SW 1271 (cell line): Measurements from ENCODE around the gene PPP1R3F.

Experiments
- DNase-seq, 2 experiments: peaks; one replicate each; lab custom pipeline; 2025; lab: John Stamatoyannopoulos, UW

The PPP1R3F gene, protein sequence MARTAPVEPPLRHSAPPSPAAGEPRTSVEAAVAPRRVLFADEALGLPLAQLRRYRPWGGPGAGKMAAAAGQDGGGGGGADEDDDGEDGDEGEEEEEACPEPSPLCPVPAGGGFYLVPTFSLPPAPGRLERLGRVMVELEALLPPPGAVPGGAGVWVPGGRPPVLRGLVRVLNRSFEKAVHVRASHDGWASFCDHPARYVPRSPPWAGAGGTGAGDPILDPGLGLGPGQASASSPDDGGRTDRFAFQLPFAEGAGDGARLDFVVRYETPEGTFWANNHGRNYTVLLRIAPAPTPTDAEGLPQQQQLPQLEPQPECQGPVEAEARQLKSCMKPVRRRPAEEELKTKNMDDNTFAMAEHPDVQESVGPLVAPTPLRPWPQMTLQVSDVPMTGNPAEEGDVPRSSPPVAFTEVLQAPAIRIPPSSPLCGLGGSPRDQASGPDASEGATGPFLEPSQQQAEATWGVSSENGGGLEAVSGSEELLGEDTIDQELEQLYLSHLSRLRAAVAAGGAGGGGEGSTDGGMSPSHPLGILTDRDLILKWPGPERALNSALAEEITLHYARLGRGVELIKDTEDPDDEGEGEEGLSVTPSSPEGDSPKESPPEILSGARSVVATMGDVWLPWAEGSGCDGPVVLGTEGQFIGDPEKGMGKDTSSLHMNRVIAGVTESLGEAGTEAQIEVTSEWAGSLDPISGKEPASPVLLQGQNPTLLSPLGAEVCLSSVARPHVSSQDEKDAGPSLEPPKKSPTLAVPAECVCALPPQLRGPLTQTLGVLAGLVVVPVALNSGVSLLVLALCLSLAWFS

GRCh38 chrX:49269767-49270248 is at the start of gene PPP1R3F:
PPP1R3F (plus strand) TSS chrX:49269793; CDS start chrX:49269870, 77 bp downstream.
- no peak for DNase-seq

GRCh38 chrX:49220100-49220499 is 49.5 kb upstream of the PPP1R3F start:
- DNase-seq = no peak

DNA sequence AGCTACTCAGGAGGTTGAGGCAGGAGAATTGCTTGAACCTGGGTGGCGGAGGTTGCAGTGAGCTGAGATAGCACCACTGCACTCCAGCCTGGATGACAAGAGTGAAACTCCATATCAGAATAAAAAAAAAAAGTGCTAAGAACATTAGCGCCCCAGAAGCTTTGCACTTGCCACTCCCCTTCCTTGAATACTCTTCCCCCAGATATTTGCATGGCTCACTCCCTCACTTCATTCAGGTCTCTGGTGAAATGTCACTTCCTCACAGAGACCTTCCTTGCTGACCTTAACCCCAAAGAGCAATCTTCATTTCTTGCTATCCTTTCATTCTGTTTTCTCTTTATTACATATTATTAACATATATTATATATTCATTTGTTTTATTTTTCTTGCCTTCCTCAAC is 47.7 kb upstream of the PPP1R3F start:
- no peak for DNase-seq

- no peak for DNase-seq
These were observed 43.7 kb upstream of the PPP1R3F start for GRCh38 chrX:49225858-49226257.

DNA sequence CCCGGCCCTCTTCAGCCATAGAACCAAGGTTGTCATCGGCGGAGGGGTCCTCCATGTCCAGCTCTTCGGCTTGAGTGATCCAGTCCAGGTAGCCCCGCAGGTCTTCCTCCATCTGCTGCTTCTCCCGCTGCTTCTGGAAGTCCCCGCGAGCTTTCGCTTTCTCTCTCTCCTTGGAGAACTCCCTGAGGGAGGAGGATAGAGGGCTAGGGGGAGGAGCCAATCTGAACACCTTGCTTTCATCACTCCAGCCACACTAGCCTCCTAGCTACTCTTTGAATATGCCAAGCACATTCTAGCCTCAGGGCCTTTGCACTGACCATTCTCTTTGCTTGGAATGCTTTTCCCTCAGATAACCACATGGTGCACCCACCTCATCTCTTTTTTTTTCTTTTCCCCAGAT is 42.6 kb upstream of the PPP1R3F start:
- DNase-seq = no peak

GRCh38 chrX:49227726-49228125 is 41.9 kb upstream of the PPP1R3F start:
- no peak for DNase-seq

DNA sequence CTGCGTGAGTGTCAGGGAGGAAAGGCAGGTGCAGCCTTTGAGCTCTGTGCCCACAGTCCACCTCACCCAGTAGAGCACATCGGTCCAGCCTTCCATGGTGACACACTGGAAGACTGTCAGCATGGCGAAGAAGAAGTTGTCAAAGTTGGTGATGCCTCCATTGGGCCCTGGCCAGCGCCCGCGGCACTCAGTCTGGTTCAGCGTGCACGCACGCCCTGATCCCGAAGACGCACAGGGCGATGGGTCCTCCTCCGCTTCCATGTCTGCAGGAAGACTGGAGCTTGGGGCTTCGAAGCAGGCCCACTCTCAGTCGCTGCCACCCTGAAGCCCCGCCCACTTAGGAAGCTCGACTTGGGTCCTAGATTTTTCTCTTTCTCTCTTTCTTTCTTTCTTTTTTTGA is 41.4 kb upstream of the PPP1R3F start:
- no peak for DNase-seq

DNA sequence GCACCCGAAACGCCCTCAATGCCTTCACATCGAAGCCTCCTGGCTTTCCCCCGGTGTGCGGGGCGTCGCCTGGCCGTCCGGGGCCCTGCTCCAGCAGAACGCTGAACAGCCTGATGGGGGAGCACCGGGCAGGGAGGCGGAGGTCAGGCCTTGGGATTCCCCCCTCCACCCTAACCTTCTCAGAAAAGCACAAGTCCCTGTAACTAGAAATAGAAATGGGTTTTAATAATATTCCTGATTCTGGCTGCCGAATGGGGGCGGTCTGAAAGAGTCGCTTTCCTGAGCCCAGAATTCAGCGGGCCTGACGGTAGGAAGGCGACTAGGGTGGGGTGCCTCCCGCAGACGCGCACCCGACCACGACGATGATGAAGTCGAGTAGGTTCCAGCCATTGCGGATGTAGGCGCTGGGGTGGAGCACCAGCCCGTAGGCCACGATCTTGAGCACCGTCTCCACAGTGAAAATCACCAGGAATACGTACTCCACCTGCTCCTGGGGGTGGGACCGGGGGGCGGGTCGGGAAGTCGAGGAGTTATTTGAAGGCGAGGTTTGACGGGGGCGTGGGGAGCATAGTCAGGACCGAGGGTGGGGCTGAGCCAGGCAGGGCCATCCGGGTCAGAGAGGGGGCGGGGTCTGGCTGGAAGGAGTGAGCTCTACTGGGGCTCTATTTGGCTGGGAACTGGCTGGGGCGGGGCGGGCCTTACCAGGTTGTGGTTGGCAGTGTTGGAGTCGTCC is 38.9 kb upstream of the PPP1R3F start:
- no peak for DNase-seq

DNA sequence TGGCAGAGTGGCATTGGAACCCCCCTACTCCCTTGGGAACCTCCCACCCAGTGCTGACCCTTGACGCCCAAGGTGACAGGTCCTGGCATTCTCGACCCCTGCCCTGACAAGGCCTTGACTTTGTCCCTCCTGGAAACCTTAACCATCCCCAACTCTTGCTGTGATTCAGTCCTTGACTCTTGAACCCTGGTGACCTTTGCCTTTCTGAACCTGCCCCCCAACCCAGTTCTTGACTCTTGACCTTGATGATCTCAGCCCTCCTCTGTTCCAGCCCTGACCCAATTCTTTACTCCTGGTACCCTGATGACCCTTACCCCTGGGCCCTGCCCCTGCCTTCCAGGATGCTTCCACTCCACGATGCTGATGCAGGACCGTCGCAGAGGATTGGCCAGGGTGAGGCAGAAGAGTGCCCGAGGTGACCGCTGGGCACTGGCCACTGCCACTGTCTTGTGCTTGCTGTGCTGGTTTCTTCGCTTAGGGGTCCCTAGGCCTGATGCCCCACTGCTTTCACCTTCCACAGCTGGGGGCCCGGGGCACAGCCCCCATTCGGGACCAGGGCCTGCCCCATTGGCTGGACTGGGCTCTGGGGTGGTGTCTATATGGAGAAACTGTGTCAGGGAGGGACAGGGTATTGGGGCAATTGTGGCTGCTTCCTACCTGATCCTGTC is 38.1 kb upstream of the PPP1R3F start:
- no peak for DNase-seq

- no peak for DNase-seq
These were observed 37.1 kb upstream of the PPP1R3F start for GRCh38 chrX:49232525-49232924.

GRCh38 chrX:49233176-49233575 is 36.4 kb upstream of the PPP1R3F start, which contains the start of gene CACNA1F:
CACNA1F (minus strand) TSS chrX:49233340; CDS start chrX:49233309, 31 bp downstream.
- DNase-seq = no peak

- DNase-seq = no peak
These were observed 35.6 kb upstream of the PPP1R3F start for GRCh38 chrX:49233887-49234555.

GRCh38 chrX:49237060-49237459 is 32.5 kb upstream of the PPP1R3F start:
- DNase-seq = no peak

GRCh38 chrX:49238735-49239134 is 30.9 kb upstream of the PPP1R3F start:
- no peak for DNase-seq

GRCh38 chrX:49242545-49243066 is 27.0 kb upstream of the PPP1R3F start:
- no peak for DNase-seq

GRCh38 chrX:49243166-49243565 is 26.4 kb upstream of the PPP1R3F start:
- no peak for DNase-seq

DNA sequence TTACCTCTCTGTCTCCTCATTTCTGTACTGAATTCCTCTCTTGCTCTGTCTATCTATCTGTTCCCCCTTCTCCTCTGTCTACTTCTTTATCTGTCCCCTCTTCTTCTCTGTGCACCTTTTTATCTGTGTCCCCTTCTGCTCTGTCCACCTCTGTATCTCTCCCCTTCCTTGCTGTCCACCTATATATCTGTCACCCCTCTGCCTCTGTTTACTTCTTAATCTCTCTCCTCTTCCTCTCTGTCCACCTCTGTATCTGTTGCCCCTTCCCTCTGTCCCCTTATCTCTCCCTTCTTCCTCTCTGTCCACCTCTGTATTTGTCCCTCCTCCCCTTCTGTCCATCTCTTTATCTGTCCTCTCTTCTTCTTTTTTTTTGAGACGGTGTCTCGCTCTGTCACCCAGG is 25.4 kb upstream of the PPP1R3F start:
- DNase-seq = no peak

DNA sequence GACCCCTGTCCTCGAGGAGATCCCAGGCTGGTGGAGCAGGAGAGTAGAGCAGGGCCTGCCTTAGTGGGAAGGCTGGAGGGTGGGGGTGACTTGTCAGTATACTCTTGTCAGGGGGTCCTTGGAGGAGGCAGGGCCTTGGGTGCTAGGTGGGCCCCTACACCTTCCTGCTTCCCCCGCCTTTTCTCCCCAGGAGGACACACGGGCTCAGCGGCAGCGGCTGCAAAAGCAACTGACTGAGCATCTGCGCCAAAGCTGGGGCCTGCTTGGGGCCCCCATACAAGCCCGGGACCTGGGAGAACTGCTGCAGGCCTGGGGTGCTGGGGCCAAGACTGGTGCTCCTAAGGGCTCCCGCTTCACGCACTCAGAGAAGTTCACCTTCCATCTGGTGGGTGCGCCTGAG is 23.1 kb upstream of the PPP1R3F start:
- no peak for DNase-seq

DNA sequence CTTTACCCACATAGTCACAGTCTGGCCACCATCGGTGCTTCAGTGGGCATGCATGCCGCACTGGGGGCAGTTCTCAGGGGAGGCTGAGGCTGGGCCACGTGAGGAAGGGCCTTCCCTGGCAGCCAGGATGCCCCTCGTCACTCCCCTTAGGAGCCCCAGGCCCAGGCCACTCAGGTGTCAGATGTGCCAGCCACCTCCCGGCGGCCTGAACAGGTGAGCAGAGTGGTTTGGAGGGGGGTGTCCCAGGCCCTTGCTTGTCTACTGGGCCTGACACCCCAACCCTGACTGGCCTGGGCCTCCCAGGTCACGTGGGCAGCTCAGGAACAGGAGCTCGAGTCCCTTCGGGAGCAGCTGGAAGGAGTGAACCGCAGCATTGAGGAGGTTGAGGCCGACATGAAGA is 22.2 kb upstream of the PPP1R3F start:
- DNase-seq = no peak

DNA sequence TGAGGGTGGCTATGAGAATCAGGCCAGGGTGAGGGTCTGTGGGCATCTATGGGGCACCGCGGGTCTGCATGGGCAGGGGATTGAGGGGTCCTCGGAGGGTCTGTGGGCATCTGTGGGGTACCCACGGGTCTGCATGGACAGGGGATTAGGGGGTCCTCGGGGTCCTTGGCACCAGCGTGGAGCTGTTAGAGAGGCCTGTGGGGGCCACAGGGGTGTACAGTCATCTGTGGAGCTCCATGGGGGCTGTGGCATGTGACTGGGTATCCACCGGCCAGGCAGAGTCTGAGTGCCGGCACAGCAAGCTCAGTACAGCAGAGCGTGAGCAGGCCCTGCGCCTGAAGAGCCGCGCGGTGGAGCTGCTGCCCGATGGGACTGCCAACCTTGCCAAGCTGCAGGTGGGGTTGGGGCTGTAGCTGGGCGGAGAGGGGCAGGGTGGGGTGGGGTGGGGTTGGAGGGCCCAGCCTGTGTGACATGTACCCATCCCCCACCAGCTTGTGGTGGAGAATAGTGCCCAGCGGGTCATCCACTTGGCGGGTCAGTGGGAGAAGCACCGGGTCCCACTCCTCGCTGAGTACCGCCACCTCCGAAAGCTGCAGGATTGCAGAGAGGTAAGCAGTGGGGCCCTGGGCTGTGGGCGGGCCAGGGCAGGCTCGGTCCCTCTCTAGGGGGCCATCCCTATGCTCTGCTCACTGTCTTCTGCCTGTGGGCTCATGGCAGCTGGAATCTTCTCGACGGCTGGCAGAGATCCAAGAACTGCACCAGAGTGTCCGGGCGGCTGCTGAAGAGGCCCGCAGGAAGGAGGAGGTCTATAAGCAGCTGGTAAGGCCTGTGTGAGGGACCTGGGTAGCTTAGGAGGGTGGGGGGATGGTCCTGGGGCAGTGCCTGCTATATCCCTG is 21.4 kb upstream of the PPP1R3F start:
- no peak for DNase-seq
